Medulla oblongata (tissue), 1 donor: ENCODE results near the gene MOCS2.
"Not testable (repeated sequence)": the region's sequence is repeated elsewhere in the genome, so short reads cannot be mapped to it uniquely, and the experiment has no call there.

Experiments
- DNase-seq: peaks from one replicate; pipeline ENCODE4 v3.0.0-alpha.2; 2015; ENCODE audit errors: extremely low spot score

MOCS2 gene, protein sequence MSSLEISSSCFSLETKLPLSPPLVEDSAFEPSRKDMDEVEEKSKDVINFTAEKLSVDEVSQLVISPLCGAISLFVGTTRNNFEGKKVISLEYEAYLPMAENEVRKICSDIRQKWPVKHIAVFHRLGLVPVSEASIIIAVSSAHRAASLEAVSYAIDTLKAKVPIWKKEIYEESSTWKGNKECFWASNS

DNA sequence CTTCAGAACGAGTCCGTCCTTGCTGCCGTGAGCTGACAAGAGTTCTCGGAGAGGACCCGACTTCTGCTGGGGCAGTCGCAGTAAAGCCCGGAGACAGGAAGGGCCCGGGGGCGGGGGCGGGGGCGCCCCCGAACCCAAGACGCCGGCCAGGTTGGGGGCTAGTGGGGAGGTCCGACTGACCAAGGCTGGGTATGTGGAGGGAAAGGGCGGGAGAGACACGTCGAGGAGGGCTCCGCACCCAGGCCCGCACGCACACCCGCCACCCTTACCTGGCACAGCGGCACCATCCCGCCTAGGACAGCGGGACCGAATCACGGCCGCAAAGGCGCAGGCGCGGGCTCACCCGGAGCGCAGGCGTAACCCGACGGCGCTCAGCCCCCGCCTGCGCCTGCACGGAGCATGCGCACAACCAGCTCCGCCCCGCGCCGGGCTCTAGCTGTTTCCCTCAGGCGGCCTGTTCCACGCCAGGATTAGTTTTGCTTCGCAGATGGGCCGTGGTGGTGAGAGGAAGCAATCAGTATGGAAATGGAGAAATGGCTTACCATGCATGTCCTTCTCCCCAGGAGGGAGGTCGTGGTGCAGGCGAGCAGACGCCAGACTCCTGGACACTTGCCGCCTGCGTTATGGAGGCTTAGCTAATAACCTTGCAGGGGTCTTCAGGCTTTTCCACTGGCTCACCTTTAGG is at the start of gene MOCS2:
TSS of gene MOCS2 (minus strand) at position 315 of the 685 bp plus-strand sequence. CDS start 2,583 bp downstream, outside the sequence.
- peak; percentile 95 for DNase-seq

DNA sequence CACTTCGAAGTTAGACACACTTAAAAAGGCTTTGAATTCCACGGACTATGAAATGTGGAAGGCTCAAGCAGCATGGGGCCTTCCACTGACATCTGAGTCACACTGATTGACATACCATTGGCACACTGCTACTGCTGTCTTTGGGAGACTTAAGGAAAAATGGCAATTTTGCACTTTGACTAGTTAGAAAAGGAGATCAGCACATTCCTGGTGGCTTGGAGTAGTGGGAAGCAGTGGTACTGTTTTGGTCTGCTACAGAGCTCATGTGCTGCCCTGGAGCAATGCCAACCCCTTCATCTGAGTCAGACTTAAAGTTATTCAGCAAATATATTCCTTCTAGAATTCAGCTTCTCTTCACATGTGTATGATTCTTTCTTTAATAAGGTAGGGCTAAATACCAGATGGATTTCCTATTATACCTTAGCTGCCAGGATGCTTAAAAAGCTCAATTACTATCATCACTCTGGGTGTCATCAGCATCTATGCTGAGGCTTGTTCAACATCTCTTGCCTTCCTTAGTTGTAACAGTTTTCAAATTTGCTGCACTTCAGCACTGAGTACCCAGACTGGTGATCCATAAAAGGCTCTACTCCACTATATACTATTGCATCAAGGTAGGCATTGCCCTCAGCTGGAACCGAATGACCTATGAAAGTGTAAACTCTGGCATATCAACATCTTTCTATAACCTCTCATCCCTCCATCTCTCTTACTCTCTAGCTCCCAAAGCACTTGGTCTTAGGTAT is 42.3 kb upstream of the MOCS2 start:
- no peak for DNase-seq

DNA sequence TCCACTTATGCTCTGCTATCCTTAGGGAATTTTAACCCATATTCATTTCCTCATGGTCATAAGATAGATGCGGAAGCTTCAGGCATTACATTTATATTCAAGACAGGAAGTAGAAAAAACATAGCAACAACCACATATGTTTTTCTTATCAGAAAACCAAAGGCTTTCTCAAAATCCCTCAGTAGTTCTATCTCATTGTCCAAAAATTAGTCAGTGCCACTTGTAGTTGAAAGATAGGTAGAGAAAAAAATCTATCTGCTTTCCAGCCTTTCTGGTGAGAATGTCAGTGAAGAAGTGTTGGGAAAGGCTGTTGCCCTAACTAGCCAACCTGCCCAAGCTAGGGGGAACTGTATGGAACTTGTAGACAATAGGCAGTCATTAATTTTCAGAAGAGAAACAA is 23.5 kb upstream of the MOCS2 start:
- no peak for DNase-seq

DNA sequence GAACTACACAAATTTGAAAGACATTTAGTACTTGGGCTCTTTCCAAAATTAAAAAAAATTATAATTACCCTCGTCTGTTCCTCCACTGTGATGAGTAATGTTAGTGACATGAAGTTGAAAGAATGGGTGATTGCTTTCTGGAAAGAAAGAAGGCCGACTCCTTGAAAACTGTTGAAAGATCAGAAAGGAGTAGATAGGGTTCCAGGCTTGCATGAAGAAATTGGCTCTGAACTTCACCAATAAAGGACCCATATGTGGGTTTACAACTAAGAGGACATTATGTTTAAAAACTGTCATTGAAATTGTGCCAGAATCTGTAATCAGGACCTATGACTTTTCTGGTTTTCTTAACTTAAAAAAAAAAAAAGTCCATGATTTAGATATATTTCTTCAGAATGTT is 20.7 kb upstream of the MOCS2 start:
- no peak for DNase-seq

DNA sequence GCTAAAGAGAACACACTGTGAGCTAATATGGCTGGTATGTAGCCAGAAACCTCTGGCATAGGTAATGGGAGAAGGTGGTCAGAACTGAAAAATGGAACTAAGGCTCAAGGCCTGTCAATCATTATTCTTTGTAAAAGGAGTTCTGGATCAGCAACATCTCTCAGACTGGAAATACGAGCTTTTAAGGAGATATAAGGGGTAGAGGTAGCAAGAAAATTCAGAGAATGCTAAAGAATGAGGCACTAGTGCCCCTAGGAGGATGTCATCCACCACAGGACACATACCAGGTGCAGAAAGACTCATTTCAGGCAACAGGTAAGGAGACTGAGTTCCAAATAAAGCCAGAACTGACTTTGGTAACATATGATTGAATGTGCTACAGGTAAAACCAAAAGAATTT is 18.9 kb upstream of the MOCS2 start:
- DNase-seq, result no peak

DNA sequence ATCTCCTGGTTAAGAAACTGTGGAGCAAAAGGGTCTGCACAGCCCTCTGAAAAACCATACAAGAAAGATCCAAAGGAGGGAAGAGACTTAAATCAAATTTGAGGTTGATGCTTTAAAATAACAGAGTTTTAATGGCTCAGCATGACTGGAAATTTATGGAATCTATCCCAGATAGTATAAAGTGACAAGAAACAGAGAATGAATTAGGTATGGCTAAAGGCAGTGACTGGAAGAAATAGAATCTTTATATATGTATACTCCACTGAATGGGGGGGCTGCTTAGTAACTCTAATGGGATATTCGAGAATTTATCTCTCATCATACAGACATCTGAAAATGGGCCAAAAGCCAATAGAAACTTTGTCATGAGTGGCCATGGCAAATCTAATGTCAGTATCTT is 17.6 kb upstream of the MOCS2 start:
- DNase-seq, result no peak

DNA sequence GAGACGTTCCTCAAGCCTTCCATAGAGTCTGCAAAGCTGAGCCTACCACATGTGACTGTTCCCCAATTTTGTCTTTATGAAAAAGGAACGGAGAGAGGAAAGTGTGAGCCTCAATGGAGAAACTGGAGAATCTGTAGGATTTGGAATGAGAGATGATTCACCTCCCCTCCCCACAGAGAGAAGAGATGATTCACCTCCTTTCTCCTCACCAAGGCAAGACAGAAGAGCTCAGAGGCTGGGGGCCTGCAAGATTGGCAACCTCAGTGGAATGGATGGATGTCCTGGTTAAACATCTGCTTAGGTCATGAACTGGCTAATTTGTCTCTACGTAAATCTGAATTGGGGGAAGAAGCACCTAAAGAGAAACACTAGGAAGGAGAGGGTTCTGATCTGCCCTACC is 17.0 kb upstream of the MOCS2 start:
- DNase-seq, result no peak

DNA sequence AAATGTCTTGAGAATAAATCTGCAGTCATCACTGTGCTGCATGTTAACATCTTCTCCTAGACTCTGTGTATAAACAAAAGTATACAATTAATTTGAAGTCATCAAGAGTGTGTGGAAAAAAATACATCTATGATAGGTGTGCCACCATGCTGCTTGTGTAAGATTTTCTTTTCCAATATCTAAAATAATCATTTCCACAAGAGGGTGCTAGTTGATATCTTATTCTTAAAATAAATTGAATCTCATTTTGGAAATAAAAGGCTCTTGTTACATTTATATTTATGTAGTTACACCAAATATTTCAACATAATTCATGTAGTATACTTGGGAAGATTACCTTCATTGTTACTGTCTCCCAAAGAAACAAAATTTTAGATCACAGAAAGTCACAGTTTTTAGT is 14.1 kb upstream of the MOCS2 start:
- no peak for DNase-seq

DNA sequence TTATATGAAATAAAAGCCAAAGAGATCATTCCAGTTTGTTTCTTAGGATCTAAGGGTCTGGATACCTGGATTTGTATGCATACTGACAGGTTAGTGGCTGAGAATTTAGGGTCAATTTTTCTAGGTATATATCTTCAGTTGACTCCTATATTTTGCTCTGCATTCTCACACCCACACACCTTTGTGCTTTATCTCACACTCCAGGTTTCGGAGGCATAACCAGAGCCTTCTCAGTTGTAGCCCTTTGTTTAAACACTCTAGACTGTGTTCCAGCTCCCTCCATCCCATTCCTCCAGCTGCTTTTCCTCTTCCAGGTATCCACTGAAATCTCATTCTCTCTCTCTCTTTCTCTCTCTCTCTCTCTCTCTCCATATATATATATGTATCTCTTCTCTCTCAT is 10.6 kb upstream of the MOCS2 start:
- DNase-seq, result no peak

DNA sequence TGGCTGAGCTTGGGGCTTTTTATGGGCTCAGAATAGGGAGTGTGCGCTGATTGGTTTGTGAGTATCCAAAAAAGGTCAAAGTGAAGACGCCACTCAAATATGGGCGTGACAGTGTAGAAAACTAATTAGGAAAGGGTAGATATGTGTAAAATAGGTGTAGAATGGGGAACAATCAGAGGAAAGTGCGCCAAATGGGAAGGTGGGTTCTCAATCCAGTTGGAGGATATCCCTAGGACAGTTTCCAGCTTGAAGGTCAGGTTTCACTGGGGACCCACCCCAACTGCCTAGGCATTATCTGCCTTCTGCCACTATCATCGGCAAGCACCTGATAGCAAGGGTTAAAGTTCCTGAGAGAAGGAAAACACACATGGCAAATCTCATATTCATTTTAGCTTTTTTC is 9.3 kb upstream of the MOCS2 start:
- no peak for DNase-seq

DNA sequence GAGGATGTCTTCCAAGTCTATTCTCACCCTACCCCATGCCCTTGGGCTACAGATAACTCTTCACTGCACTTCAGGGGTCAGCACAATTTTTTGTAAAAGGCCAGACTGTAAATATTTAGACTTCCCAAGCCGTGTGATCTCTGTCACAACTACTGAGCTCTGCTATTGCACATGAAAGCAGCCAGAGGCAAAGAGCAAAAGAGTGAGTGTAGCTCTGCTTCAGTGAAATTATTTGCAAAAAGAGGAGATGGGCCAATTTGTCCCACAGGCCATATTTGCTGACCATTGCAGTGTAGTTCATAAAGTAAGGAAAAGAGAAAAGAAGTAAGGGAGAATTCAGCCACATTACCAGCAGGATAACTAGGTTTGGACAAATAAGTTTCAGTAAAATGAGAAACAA is 7.0 kb upstream of the MOCS2 start:
- no peak for DNase-seq

DNA sequence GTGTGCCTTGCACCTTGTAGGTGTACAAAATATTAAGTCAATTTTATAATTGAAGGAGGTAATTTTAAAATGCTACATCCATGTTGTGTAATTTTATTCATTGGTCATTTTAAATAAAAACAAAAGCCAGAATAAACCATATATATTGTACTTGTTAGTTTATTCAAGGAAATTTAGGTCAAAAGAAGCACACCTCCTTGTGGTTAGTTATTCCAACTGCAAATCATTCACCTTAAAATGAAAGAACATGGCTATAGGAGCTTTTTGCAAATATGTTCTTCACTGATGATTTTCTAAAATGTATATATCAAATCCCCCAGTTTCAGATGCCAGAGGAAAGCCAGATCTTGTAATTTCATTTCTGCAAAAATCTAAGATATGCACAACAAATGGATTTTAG is 5.4 kb upstream of the MOCS2 start:
- no peak for DNase-seq

DNA sequence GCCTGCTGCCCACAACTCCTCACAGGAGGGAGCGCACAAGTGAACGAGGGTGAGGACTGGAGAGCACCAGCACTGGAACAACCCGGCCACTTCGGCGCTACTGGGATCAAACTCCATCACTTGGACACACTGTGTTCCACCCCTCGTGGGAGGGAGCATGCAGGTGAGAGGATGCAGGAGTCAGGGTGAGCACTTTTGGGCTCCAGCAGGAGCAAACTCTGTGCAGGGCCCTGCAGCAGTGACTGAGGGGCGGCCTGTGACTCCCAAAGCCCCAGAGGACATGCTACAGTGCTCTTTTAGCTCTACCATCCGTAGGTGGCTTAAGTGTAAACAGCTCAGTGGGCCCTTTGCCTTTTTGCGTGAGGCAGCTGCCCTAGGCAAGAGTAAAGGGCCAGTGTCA is 4.4 kb upstream of the MOCS2 start:
- no peak for DNase-seq

DNA sequence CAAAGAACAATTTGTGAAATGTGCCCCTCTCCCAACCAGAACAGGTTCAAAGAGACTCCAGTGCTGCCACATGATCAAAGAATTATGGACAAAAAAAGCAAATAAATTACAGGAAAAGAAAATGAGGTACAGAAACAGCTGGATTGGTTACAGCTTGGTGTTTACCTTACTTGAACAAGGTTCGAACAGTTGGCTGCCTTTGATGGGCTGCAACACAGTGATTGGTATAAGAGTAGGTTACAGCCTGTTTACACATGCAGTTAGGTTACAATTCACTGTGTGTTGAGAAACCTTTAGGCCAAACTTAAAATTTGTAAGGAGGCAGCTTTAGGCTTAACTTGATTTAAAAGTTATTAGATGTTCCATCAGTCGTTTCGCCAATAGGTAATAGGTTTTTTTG is 3.4 kb upstream of the MOCS2 start:
- DNase-seq, result no peak

DNA sequence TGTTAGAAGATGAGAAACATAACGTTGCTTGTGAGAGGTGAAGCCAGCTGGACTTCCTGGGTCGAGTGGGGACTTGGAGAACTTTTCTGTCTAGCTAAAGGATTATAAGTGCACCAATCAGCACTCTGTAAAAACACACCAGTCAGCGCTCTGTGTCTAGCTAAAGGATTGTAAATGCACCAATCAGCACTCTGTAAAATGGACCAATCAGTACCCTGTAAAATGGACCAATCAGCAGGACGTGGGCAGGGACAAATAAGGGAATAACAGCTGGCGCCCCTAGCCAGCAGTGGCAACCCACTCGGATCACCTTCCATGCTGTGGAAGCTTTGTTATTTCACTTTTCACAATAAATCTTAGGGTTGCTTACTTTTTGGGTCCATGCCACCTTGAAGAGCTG is 2.8 kb upstream of the MOCS2 start:
- not testable (repeated sequence) for DNase-seq

DNA sequence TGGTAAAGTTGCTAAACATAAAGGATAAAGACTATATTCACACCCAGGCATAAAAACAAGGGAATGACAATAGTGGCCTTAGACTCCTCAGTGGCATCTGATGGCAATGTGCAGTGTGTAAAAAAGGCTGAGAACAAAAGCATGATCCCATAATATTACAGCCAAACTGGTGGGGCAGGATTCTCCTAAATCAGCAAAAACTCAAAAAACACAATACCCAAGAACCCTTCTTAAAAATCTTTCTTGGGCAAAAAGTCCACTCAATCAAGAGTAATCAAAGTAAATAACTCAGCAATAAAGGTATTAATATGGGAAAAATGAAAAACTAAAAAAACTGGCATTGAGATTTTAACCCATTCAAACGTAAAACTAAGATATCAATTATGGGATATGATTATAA is 1.6 kb upstream of the MOCS2 start:
- peak; percentile 23 for DNase-seq

DNA sequence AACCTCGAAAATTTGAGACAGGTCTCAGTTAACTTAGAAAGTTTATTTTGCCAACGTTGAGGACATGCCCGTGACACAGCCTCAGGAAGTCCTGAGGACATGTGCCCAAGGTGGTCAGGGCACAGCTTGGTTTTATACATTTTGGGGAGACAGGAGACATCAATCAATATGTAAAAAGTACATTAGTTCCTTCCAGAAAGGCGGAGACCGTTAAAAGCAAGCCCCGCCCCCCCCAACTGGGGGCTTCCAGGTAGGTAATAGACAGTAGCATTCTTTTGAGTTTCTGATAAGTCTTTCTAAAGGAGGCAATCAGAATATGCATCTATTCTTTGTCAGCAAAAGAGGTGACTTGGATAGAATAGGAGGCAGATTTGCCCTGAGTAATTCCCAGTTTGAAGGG is 599 bp upstream of the MOCS2 start:
- DNase-seq, result no peak

DNA sequence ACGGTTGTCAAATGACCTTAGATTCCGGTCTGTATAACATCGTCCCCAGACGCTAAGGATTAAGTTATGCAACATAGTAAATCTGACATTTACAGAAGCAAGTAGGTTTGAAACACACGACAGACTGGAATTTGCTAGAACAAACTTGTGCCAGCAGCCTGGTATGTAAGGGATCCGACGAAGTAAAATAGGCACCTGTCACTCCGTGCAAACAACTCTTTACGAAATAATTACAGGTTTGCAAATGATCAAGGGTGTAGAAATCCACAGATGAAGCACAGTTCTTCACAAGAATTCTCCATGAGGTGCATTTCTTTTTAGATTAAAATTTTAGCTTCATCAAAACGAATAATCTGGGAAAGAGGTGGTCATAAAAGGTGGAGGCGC is 508 bp downstream of the MOCS2 start:
- DNase-seq, result peak; percentile 61

DNA sequence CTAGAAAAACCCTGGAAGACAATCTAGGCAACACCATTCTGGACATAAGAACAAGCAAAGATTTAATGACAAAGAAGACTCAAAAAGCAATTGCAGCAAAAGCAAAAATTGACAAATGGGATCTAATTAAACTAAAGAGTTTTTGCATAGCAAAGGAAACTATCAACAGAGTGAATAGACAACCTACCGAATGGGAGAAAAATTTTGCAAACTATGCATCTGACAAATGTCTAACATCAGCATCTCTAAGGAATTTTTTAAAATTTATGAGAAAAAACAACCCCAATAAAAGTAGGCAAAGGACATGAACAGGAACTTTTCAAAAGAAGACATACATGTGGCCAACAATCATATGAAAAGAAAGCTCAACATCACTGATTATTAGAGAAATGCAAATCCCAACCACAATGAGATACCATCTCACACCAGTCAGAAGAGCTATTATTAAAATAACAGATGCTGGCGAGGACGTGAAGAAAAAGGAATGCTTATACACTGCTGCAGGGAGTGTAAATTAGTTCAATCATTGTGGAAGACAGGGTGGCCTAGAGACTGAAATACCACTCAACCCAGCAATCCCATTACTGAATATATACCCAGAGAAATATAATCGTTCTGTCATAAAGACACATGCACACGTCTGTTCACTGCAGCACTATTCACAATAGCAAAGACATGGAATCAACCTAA is 3.8 kb downstream of the MOCS2 start:
- DNase-seq, result no peak

DNA sequence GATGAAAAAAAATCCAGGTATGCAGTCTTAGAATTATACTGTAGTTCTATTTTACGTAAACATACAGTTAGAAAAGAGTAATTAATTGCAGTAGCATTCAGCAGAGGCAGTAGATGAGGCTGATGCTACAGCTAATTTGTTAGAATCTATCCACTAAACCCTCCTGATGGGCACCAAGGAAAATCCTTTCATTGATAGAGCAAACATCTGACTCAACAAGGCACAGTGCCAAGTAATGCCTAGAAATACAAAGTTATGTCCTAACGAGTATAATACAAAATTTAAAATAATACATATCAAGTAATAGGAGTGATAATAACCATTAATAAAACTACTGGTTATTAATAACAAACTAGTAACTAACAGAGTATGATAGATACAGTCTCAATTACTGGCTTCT is 9.0 kb downstream of the MOCS2 start:
- no peak for DNase-seq

DNA sequence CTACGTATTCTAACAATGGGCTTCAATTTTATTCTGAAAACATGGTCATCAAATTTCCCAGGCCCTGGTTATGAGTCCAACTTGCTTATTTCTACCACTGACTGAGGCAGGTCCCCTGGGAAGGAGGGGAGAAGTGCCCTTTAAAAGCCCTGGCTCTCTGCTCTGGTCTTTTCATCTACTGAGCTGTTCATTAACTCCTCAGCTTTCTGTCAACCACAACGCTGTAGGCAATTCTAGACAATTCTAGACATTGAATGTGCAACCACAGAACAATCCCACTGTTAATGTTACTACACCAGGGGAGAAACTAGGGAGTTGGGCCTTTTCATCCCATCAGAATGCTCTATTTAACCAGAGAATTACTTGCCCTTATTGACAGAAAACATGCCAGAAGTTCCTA is 10.0 kb downstream of the MOCS2 start:
- DNase-seq, result no peak

DNA sequence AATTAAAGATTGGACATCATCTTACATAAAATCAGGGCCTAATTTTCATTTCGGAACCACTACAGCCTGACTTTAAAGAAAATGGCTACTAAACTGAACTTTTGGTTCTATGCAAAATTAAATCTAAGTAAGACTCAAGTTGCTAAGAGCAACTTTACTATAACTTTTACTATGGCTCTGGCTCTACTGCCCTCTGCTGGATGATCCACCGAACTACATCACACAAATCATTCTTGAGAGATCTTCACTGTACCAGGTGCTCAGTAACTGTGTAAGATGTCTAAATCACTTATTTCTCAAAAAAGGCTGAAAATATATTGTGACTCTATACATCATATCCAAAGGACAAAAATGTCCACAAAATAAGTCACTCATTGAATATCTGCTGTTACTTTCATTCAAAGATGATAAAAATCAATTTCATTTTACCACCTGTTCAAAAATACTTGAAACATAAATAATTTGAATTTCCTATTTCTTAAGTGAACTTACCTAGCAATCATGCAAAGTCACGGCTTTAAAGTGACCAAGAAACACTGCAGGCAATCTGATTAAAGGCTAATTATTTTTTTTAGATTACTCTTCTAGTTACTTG is 13.5 kb downstream of the MOCS2 start:
- peak; percentile 88 for DNase-seq
